Measurements from ENCODE around the gene PRKAG2. TPM values are rescaled to one million over a fixed set of nuclear protein-coding genes. Genes with fewer than 3 reads are reported as not detected.

PRKAG2 gene
- total RNA-seq, 1 donor from 2014 or later = 20.8 TPM

- DNase-seq (ENCODE audit: low read depth) = no peak
- no peak overlapping the region for H3K4me3 ChIP-seq (ENCODE audit: low read depth, low read length)
- TF ChIP-seq, protein P1, sequence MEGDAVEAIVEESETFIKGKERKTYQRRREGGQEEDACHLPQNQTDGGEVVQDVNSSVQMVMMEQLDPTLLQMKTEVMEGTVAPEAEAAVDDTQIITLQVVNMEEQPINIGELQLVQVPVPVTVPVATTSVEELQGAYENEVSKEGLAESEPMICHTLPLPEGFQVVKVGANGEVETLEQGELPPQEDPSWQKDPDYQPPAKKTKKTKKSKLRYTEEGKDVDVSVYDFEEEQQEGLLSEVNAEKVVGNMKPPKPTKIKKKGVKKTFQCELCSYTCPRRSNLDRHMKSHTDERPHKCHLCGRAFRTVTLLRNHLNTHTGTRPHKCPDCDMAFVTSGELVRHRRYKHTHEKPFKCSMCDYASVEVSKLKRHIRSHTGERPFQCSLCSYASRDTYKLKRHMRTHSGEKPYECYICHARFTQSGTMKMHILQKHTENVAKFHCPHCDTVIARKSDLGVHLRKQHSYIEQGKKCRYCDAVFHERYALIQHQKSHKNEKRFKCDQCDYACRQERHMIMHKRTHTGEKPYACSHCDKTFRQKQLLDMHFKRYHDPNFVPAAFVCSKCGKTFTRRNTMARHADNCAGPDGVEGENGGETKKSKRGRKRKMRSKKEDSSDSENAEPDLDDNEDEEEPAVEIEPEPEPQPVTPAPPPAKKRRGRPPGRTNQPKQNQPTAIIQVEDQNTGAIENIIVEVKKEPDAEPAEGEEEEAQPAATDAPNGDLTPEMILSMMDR (conservative IDR thresholded peaks at IDR 0.05; ENCODE audit: low read depth, low read length) = no peak
These were observed 26.3 kb downstream of the PRKAG2 start for GRCh38 chr7:151850491-151851124.

- no peak for DNase-seq (ENCODE audit: low read depth)
- TF ChIP-seq, protein P1 (conservative IDR thresholded peaks at IDR 0.05; ENCODE audit: low read depth, low read length) = no peak
- H3K4me3 ChIP-seq (ENCODE audit: low read depth, low read length) = no peak overlapping the region
These were observed 27.0 kb downstream of the PRKAG2 start for GRCh38 chr7:151849879-151850260.

DNA sequence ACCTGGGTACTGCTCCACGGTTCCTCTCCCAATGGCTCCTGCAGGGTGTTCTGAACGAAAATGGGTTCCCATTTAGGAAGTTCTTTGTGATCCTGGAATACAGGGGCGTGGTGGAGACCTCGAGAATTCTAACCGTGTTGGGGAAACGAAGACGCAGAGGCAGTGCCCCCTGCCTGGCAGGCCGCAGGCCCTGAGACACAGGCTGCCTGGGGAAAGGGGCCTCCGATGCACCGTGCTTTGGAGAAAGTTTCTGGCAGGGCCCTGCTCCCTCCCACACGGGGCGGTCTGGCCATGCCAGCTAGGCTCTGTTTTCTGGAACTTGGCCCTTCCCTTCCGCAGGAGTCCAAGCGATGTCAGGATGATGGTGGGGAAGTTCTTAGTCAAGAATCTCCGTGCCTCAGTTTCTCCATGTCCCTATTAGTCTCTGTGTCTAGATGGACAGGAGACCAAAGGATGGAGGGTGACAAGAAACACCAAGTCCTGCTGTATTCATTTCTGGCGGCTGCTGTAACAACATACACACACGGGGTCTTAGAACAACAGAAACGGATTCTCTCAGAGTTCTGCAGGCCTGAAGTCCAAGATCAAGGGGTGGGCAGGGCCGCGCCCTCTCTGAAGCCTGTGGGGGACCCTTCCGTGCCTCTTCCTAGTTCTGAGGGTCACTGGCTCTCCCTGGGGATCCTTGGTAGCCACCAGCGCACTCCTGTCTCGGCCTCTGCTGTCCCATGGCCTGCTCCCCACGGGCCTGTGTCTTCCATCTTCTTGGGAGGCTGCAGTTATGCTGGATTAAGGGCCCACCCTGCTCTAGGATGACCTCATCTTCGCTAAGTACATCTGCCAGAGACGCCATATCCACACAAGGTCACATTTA is 27.7 kb downstream of the PRKAG2 start:
- no peak for DNase-seq (ENCODE audit: low read depth)
- TF ChIP-seq, protein P1 (conservative IDR thresholded peaks at IDR 0.05; ENCODE audit: low read depth, low read length) = no peak
- H3K4me3 ChIP-seq (ENCODE audit: low read depth, low read length) = no peak overlapping the region

DNA sequence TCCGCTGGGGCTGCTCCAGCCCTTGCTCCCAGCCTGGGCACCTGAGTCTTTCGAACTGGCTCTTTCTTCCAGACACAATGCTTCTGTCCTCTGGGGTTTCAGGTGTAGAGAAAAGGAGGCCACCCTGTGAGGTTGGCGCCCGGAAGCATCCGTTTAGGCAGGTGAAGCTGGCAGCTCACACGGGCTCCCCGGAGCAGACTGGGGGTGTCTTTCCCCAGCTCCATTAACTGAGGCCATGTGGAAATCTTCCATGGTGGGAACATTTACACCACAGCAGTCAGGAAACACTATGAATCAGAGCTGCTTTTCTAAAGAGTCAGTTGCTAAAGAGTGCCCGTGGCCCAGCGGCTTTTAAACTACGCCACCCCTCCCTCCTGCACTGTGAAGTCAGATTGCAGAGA is 29.2 kb downstream of the PRKAG2 start:
- H3K4me3 ChIP-seq (ENCODE audit: low read depth, low read length) = no peak overlapping the region
- DNase-seq (ENCODE audit: low read depth) = no peak
- TF ChIP-seq, protein P1 (conservative IDR thresholded peaks at IDR 0.05; ENCODE audit: low read depth, low read length) = no peak

DNA sequence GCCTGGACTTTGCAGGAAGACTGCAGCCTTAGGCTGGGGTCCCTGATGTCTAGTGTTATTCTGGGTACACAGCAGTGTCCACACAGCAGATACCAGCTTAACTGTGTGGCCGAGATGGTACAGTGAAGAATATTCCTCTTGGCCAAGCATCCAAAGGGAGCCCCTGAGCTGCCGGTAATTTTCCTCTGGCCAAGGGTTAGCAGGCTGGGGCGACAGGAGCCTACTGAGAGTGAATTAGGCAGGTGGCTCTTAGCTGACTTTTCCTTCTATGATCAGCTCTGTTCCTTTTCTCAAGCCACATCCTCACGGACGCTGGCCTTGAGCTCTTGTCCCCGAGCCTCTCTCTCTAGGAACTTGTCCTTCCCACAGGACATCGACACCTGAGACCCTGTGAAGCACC is 29.8 kb downstream of the PRKAG2 start:
- DNase-seq (ENCODE audit: low read depth) = no peak
- H3K4me3 ChIP-seq (ENCODE audit: low read depth, low read length) = no peak overlapping the region
- TF ChIP-seq, protein P1 (conservative IDR thresholded peaks at IDR 0.05; ENCODE audit: low read depth, low read length) = no peak

- H3K4me3 ChIP-seq (ENCODE audit: low read depth, low read length) = no peak overlapping the region
- TF ChIP-seq, protein P1 (conservative IDR thresholded peaks at IDR 0.05; ENCODE audit: low read depth, low read length) = no peak
- DNase-seq (ENCODE audit: low read depth) = no peak
These were observed 31.3 kb downstream of the PRKAG2 start for GRCh38 chr7:151845412-151846205.

Measured in epithelial cell of proximal tubule (primary cell).